HG02938 (cell line): Measurements from ENCODE around the gene FXYD1.

ENCODE experiments used
- ATAC-seq: cut with Tn5 transposase; IDR thresholded peaks from one replicate; pipeline ENCODE4 v1.9.1; 2021; ENCODE audit warnings: mild to moderate bottlenecking, moderate library complexity; ENCODE audit not compliant: unreplicated experiment

The FXYD1 gene

DNA sequence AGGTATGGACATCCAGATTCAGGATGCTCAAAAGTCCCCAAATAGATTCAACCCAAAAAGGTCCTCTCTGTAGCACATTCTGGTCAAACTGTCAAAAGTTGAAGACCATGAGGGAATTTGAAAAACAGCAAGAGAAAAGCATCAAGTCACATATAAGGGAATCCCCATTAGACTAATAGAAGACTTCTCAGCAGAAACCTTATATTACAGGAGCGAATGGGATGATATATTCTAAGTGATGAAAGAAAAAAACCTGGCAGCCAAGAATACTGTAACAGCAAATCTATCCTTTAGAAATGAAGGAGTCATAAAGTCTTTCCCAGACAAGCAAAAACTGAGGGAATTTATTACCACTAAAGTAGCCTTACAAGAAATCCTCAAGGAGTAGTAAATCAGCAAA, 45.6 kb downstream of the FXYD1 start:
- no peak for ATAC-seq

DNA sequence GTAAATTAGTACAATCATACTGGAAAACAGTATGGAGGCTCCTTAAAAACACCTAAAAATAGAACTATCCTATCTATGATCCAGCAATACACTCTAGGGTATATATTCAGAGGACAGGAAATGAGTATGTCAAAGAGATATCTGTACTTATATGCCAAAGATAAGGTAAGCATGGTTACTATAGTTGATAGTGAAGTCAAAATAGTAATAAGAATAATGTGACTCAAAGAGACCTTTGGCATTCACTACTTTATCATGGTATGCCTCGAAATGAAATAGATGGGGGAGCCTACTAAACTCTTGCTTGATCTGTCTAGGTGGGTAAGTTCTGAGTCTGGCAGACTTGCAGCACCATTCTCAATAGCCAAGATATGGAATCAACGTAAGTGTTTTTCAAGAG, 46.3 kb downstream of the FXYD1 start:
- ATAC-seq, result no peak
